Measurements from ENCODE around the gene GREM2.

DNA sequence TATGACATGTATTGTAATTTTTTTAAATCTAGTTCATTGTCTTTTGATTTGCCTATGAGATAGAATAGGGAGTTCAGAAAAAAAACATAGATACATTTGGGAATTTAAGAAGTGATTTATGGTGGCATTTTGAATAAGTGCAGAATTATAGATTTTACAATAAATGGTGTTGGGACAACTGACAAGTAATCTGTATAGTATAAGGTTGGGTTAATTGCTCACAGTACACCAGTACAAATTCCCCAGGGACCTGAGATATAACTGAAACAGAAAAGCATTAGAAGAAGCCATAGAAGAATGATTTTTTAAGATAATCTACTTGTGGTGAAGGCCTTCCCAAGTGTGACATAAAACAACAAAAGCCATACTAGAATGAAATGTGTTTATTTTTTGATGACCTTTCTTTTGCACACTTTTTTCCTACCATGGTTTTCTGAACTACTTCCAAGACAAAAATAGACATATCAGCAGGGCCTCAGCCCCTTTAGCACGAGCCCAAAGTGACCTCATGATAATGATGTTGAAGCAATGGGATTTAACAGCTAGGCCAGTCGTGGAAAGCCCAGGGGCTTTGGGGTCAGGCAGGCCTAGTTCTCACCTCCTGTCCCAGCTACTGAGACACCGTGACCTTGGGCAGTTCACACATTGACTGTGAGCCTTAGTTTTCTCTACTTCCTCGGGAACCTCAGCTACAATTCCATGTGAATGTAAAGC, 87.4 kb downstream of the GREM2 start:
- TF ChIP-seq, protein P1, sequence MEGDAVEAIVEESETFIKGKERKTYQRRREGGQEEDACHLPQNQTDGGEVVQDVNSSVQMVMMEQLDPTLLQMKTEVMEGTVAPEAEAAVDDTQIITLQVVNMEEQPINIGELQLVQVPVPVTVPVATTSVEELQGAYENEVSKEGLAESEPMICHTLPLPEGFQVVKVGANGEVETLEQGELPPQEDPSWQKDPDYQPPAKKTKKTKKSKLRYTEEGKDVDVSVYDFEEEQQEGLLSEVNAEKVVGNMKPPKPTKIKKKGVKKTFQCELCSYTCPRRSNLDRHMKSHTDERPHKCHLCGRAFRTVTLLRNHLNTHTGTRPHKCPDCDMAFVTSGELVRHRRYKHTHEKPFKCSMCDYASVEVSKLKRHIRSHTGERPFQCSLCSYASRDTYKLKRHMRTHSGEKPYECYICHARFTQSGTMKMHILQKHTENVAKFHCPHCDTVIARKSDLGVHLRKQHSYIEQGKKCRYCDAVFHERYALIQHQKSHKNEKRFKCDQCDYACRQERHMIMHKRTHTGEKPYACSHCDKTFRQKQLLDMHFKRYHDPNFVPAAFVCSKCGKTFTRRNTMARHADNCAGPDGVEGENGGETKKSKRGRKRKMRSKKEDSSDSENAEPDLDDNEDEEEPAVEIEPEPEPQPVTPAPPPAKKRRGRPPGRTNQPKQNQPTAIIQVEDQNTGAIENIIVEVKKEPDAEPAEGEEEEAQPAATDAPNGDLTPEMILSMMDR (IDR thresholded peaks at IDR 0.05), result no peak
- TF ChIP-seq TCF7L2 (IDR thresholded peaks at IDR 0.05; ENCODE audit: low read depth, low read length) (no peak), REST (IDR thresholded peaks at IDR 0.05; ENCODE audit: insufficient read depth in 1 of 2, low read depth in 2 of 2, low read length in 1 of 2) (no peak), POLR2AphosphoS5 (IDR thresholded peaks at IDR 0.05; ENCODE audit: low read depth, low read length) (no peak)
